Trophoblast cell (in vitro differentiated cells and primary cell): Measurements from ENCODE around the gene LMOD2.

Experiments used
- DNase-seq, 2 donors: peaks; one replicate each; pipeline ENCODE4 v3.0.0-alpha.2; 2016
- H2AFZ ChIP-seq: 2 replicates; pipeline ENCODE4 v1.6.1; 2013; ENCODE audit warnings: low read length, moderate library complexity, mild to moderate bottlenecking; ENCODE audit not compliant: insufficient read depth, poor library complexity
- H2AK5ac ChIP-seq: 2 replicates; pipeline ENCODE4 v1.6.1; 2013; ENCODE audit warnings: mild to moderate bottlenecking, low read length
- H2BK120ac ChIP-seq: 2 replicates; pipeline ENCODE4 v1.6.1; 2013; ENCODE audit warnings: low read length, mild to moderate bottlenecking, moderate library complexity; ENCODE audit not compliant: insufficient read depth, poor library complexity
- H2BK12ac ChIP-seq: 2 replicates; pipeline ENCODE4 v1.6.1; 2013; ENCODE audit warnings: mild to moderate bottlenecking, low read length, moderate library complexity
- H2BK5ac ChIP-seq: 2 replicates; pipeline ENCODE4 v1.6.1; 2013; ENCODE audit warnings: low read length, low read depth, moderate library complexity, mild to moderate bottlenecking; ENCODE audit not compliant: poor library complexity
- H3K14ac ChIP-seq: 2 replicates; pipeline ENCODE4 v1.6.1; 2013; ENCODE audit warnings: mild to moderate bottlenecking, low read length
- H3K18ac ChIP-seq: 2 replicates; pipeline ENCODE4 v1.6.1; 2013; ENCODE audit warnings: mild to moderate bottlenecking, low read length
- H3K23ac ChIP-seq: 2 replicates; pipeline ENCODE4 v1.6.1; 2013; ENCODE audit warnings: low read length
- H3K27ac ChIP-seq: 2 replicates; pipeline ENCODE4 v1.5.1; 2013; ENCODE audit warnings: low read depth, mild to moderate bottlenecking, inconsistent platforms, low read length, moderate library complexity
- H3K27me3 ChIP-seq: 2 replicates; pipeline ENCODE4 v1.6.1; 2013; ENCODE audit warnings: inconsistent platforms, mild to moderate bottlenecking, low read length, moderate library complexity; ENCODE audit not compliant: insufficient read depth
- H3K36me3 ChIP-seq, 2 experiments: 1 replicate in 1 of 2; 2 replicates in 1 of 2; pipeline ENCODE4 v1.6.1; 2013; ENCODE audit warnings: low read length in 2 of 2, mild to moderate bottlenecking in 2 of 2, moderate library complexity in 1 of 2; ENCODE audit not compliant: insufficient read depth in 2 of 2, control insufficient read depth in 1 of 2
- H3K4ac ChIP-seq: 2 replicates; pipeline ENCODE4 v1.6.1; 2013; ENCODE audit warnings: low read depth, mild to moderate bottlenecking, low read length, moderate library complexity
- H3K4me1 ChIP-seq, 2 experiments: 1 replicate in 1 of 2; 2 replicates in 1 of 2; pipeline ENCODE4 v1.6.1; 2013; ENCODE audit warnings: low read length in 2 of 2, mild to moderate bottlenecking in 2 of 2, moderate library complexity in 1 of 2; ENCODE audit not compliant: insufficient read depth in 2 of 2, control insufficient read depth in 1 of 2
- H3K4me2 ChIP-seq: 2 replicates; pipeline ENCODE4 v1.6.1; 2013; ENCODE audit warnings: inconsistent platforms, mild to moderate bottlenecking, low read length, moderate library complexity
- H3K4me3 ChIP-seq: 2 replicates; pipeline ENCODE4 v1.5.1; 2013; ENCODE audit warnings: mild to moderate bottlenecking, low read depth, low read length, inconsistent platforms
- H3K79me1 ChIP-seq: one replicate; pipeline ENCODE4 v1.6.1; 2013; ENCODE audit warnings: low read length
- H3K79me2 ChIP-seq: 2 replicates; pipeline ENCODE4 v1.6.1; 2013; ENCODE audit warnings: low read length, mild to moderate bottlenecking; ENCODE audit not compliant: control insufficient read depth, insufficient read depth, poor library complexity
- H3K9ac ChIP-seq: 2 replicates; pipeline ENCODE4 v1.6.1; 2013; ENCODE audit warnings: mild to moderate bottlenecking, low read length
- H3K9me3 ChIP-seq: 2 replicates; pipeline ENCODE4 v1.6.1; 2013; ENCODE audit warnings: low read depth, mild to moderate bottlenecking, control low read depth, inconsistent platforms, low read length; ENCODE audit not compliant: insufficient read depth
- H4K12ac ChIP-seq: 2 replicates; pipeline ENCODE4 v1.6.1; 2013; ENCODE audit warnings: low read depth, mild to moderate bottlenecking, low read length, moderate library complexity
- H4K8ac ChIP-seq: 2 replicates; pipeline ENCODE4 v1.6.1; 2013; ENCODE audit warnings: low read depth, mild to moderate bottlenecking, low read length, moderate library complexity
- H4K91ac ChIP-seq: one replicate; pipeline ENCODE4 v1.6.1; 2013; ENCODE audit warnings: low read depth, mild to moderate bottlenecking, low read length, moderate library complexity
- WGBS: extraction: QIAGEN DNeasy Blood & Tissue Kit; methylation state at CpG from one replicate; pipeline ENCODE4 v1.1.7; 2013; ENCODE audit warnings: missing lambda C conversion rate; ENCODE audit not compliant: insufficient read length, insufficient coverage; ENCODE audit errors: extremely low coverage; 5-methylcytosine and 5-hydroxymethylcytosine counted together

LMOD2 gene

DNA sequence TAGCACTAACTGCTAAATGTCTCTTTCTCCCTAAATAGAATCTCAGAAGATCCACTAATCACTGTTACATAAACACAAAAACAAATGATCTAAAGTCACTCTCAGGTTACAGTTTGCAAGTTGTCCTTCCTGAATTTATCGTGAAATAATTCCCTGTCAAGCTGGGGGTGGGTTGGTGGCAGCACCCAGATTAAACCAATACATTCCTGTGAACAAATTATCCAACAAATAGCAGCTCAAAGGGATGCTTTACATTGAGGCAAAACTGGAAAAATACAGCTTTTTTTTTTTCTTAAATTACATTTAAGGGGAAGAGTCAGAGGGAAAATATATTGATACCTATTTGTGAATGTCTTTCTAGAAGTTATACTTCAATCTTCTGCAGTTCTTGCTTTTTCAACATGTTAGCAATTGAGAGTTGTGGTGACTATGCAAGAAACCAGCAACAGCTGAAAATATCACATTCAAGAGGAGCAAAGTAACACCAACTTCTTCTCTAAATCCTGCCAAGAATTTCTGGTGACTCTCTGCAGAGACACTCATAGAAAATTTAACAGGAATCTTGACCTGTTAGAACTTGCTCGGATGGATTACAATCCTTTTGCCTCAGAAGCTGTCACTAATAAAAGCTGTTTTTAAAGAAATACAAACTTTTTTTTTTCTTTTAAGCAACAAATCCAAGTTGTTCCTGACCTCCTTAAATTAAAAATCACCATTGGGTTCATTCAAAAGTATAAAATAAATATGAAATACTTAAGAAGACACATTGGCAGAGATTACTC is 18.9 kb downstream of the LMOD2 start:
- H3K18ac ChIP-seq = no peak overlapping the region
- H3K23ac ChIP-seq = no peak overlapping the region
- no peak overlapping the region for H3K4me2 ChIP-seq
- no peak overlapping the region for H2BK5ac ChIP-seq
- H4K91ac ChIP-seq = no peak overlapping the region
- no peak overlapping the region for H3K4ac ChIP-seq
- peaks cover 2% of the 10 kb centered on the region for H3K79me1 ChIP-seq
- H3K14ac ChIP-seq = no peak overlapping the region
- no peaks in the 10 kb centered on the region for H3K27me3 ChIP-seq
- no peak overlapping the region for H2BK120ac ChIP-seq
- H3K27ac ChIP-seq = peak overlapping the region; percentile 55
- H3K4me3 ChIP-seq = no peak overlapping the region
- H2AFZ ChIP-seq = no peak overlapping the region
- no peak overlapping the region for H2AK5ac ChIP-seq
- no peak overlapping the region for H3K9ac ChIP-seq
- no peak overlapping the region for H4K8ac ChIP-seq
- DNase-seq = peak in 1 of 2 donors; percentile 64
- WGBS = no CpG with 5 or more reads among the region's 2 CpGs
- no peak overlapping the region for H2BK12ac ChIP-seq
- peaks cover 3% of the 10 kb centered on the region in 2 experiments for H3K4me1 ChIP-seq
- no peaks in the 10 kb centered on the region for H3K79me2 ChIP-seq
- H3K9me3 ChIP-seq = peaks cover 1% of the 10 kb centered on the region
- no peaks in the 10 kb centered on the region for H3K36me3 ChIP-seq
- no peak overlapping the region for H4K12ac ChIP-seq

DNA sequence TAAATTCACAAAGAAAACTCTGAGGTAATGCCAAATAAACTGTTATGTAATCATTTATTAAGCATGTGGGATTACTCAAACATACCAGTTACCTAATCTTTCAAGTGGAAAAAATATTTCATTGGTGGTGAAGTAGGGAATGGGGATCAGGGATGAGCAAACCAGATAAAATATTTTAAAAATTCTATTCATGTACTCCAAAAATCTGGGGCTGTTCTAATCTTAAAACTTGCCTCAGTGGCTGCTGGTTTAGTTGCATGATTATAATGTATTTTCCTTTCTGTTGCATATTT is 19.5 kb downstream of the LMOD2 start:
- Histone ChIP-seq H2BK5ac (no peak overlapping the region), H3K9me3 (peaks cover 1% of the 10 kb centered on the region), H3K27ac (no peak overlapping the region), H3K4me1 (peaks cover 3% of the 10 kb centered on the region in 2 experiments), H2BK12ac (no peak overlapping the region), H2AFZ (no peak overlapping the region), H3K14ac (no peak overlapping the region), H3K79me1 (peaks cover 2% of the 10 kb centered on the region), H3K36me3 (no peaks in the 10 kb centered on the region), H3K18ac (no peak overlapping the region), H3K79me2 (no peaks in the 10 kb centered on the region), H2AK5ac (no peak overlapping the region), H3K23ac (no peak overlapping the region), H4K12ac (no peak overlapping the region), H3K9ac (no peak overlapping the region), H4K91ac (no peak overlapping the region), H3K27me3 (no peaks in the 10 kb centered on the region), H2BK120ac (no peak overlapping the region), H4K8ac (no peak overlapping the region), H3K4ac (no peak overlapping the region), H3K4me2 (no peak overlapping the region), H3K4me3 (no peak overlapping the region)
- peak in 1 of 2 donors; percentile 66 for DNase-seq

DNA sequence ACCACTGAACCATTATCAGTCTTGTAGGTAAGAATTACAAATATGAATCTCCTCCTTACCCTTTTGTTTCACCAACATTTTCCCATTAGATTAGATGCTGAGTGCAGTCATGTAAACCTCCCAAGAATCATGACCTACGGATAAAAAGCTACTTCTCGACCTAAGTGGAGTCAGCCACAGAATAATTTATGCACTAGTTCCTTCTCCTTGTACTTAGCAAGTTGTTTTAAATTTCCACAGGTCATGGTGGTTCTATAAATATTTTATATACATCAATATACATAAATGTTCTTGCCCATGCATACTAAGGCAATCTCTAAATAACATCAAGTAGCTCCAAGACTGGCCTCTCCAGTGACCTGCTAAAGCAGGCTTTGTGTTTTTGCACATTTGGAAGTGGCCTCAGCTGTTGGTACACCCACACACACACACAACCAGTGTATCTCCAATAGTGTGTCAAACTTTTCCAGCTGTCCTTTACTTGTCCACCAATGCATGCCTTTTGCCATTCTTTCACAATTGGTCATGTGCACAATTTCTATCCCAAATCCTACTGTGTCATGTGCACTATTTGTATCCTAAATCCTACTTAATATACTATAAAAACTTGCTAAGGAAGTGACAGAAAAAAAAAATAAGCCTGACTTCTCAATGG is 21.5 kb downstream of the LMOD2 start:
- Histone ChIP-seq H3K79me2 (no peaks in the 10 kb centered on the region), H3K14ac (no peak overlapping the region), H3K9ac (no peak overlapping the region), H3K27me3 (no peaks in the 10 kb centered on the region), H3K79me1 (peaks cover 2% of the 10 kb centered on the region), H4K8ac (no peak overlapping the region), H2AFZ (no peak overlapping the region), H3K36me3 (no peaks in the 10 kb centered on the region), H3K4me3 (no peak overlapping the region), H3K18ac (no peak overlapping the region), H3K4ac (no peak overlapping the region), H3K4me1 (peaks cover 3 to 4% of the 10 kb centered on the region in 2 experiments), H3K27ac (no peak overlapping the region), H3K23ac (no peak overlapping the region), H4K91ac (no peak overlapping the region), H2BK120ac (no peak overlapping the region), H2BK5ac (no peak overlapping the region), H3K4me2 (no peak overlapping the region), H2AK5ac (no peak overlapping the region), H4K12ac (no peak overlapping the region), H2BK12ac (no peak overlapping the region), H3K9me3 (peaks cover 1% of the 10 kb centered on the region)
- no peak for DNase-seq
- no CpG with 5 or more reads among the region's 2 CpGs for WGBS

GRCh38 chr7:123679614-123680013 is 23.9 kb downstream of the LMOD2 start:
- Histone ChIP-seq H2AK5ac (no peak overlapping the region), H3K4me1 (peaks cover 0 to 2% of the 10 kb centered on the region in 2 experiments), H3K23ac (no peak overlapping the region), H4K91ac (no peak overlapping the region), H2AFZ (no peak overlapping the region), H4K8ac (no peak overlapping the region), H3K18ac (no peak overlapping the region), H3K79me2 (no peaks in the 10 kb centered on the region), H3K27ac (no peak overlapping the region), H3K27me3 (no peaks in the 10 kb centered on the region), H3K4me2 (no peak overlapping the region), H2BK5ac (no peak overlapping the region), H3K14ac (no peak overlapping the region), H3K9ac (no peak overlapping the region), H3K36me3 (no peaks in the 10 kb centered on the region), H2BK12ac (no peak overlapping the region), H3K9me3 (no peaks in the 10 kb centered on the region), H3K79me1 (peaks cover 2% of the 10 kb centered on the region), H3K4ac (no peak overlapping the region), H3K4me3 (no peak overlapping the region), H4K12ac (no peak overlapping the region), H2BK120ac (no peak overlapping the region)
- no peak for DNase-seq
- no CpG with 5 or more reads among the region's 3 CpGs for WGBS
